Loucy (cell line): ENCODE measurements around the gene PTPA.

Experiments
- H2AFZ ChIP-seq: fragments of 200-600 bp; sonication (generic); 2 replicates; pipeline ENCODE4 v1.6.0; 2016; ENCODE audit warnings: antibody characterized with exemption, mild to moderate bottlenecking, low read length, moderate library complexity
- H3F3A ChIP-seq: fragments of 200-600 bp; 2 replicates; pipeline ENCODE4 v1.6.0; 2016; ENCODE audit warnings: antibody characterized with exemption, low read depth, mild to moderate bottlenecking
- H3K27me3 ChIP-seq: fragments of 200-600 bp; sonication (generic); 2 replicates; pipeline ENCODE4 v1.6.1; 2014; ENCODE audit warnings: low read length, mild to moderate bottlenecking; ENCODE audit not compliant: insufficient read depth, poor library complexity, severe bottlenecking
- H3K36me3 ChIP-seq: fragments of 200-600 bp; sonication (generic); 2 replicates; pipeline ENCODE4 v1.6.1; 2016; ENCODE audit warnings: low read length; ENCODE audit not compliant: insufficient read depth
- H3K4me1 ChIP-seq: fragments of 200-600 bp; sonication (generic); 2 replicates; pipeline ENCODE4 v1.5.1; 2014; ENCODE audit warnings: low read length, mild to moderate bottlenecking; ENCODE audit not compliant: insufficient read depth, poor library complexity, severe bottlenecking
- H3K4me2 ChIP-seq: fragments of 200-600 bp; sonication (generic); 2 replicates; pipeline ENCODE4 v1.6.0; 2014; ENCODE audit warnings: antibody characterized with exemption, low read length, low read depth, mild to moderate bottlenecking; ENCODE audit not compliant: poor library complexity, severe bottlenecking
- H3K4me3 ChIP-seq: fragments of 200-600 bp; sonication (generic); 2 replicates; pipeline ENCODE4 v1.5.1; 2014; ENCODE audit warnings: low read length, mild to moderate bottlenecking, mixed read lengths; ENCODE audit not compliant: poor library complexity, severe bottlenecking
- H3K79me2 ChIP-seq: fragments of 200-600 bp; sonication (generic); 2 replicates; pipeline ENCODE4 v1.6.1; 2014; ENCODE audit warnings: low read length; ENCODE audit not compliant: insufficient read depth
- H3K9ac ChIP-seq: fragments of 200-600 bp; sonication (generic); 2 replicates; pipeline ENCODE4 v1.6.0; 2014; ENCODE audit warnings: mild to moderate bottlenecking, low read depth, low read length, moderate library complexity; ENCODE audit not compliant: poor library complexity, severe bottlenecking
- H3K9me2 ChIP-seq: fragments of 200-600 bp; sonication (generic); replicated peaks from 2 replicates; pipeline ENCODE4 v1.6.1; 2016; ENCODE audit warnings: low read depth, low read length, mixed read lengths
- H3K9me3 ChIP-seq: fragments of 200-600 bp; sonication (generic); 2 replicates; pipeline ENCODE4 v1.6.1; 2014; ENCODE audit warnings: mild to moderate bottlenecking, antibody characterized with exemption, low read length, low read depth; ENCODE audit not compliant: insufficient read depth
- H4K20me1 ChIP-seq: fragments of 200-600 bp; sonication (generic); 2 replicates; pipeline ENCODE4 v1.6.0; 2014; ENCODE audit warnings: antibody characterized with exemption, low read length, mild to moderate bottlenecking; ENCODE audit not compliant: insufficient read depth, poor library complexity, severe bottlenecking
- CTCF ChIP-seq: fragments of 200-600 bp; sonication (generic); conservative IDR thresholded peaks from 2 replicates; pipeline ENCODE4 v1.5.1; 2014; ENCODE audit warnings: mild to moderate bottlenecking, antibody characterized with exemption, low read length
- EZH2phosphoT487 ChIP-seq: fragments of 200-600 bp; IDR thresholded peaks from 2 replicates; pipeline ENCODE4 v1.6.1; 2018; ENCODE audit warnings: antibody characterized with exemption, mild to moderate bottlenecking, moderate library complexity, borderline replicate concordance

The PTPA gene

GRCh38 chr9:129136446-129137035 lies 25.3 kb downstream of the PTPA start:
- H2AFZ ChIP-seq, result no peak overlapping the region
- H3K79me2 ChIP-seq, result peaks cover under 1% of the 10 kb centered on the region; the same call in 1 of the 2 replicates
- H3K9me3 ChIP-seq, result no peaks in the 10 kb centered on the region
- no peaks in the 10 kb centered on the region for H3K27me3 ChIP-seq
- no peaks in the 10 kb centered on the region for H4K20me1 ChIP-seq
- H3K4me1 ChIP-seq, result peaks cover 17% of the 10 kb centered on the region
- H3K4me3 ChIP-seq, result no peak overlapping the region
- no peak overlapping the region for H3K9ac ChIP-seq
- H3K4me2 ChIP-seq, result no peak overlapping the region
- H3K9me2 ChIP-seq, result no peaks in the 10 kb centered on the region
- TF ChIP-seq CTCF, result no peak
- no peak for TF ChIP-seq EZH2phosphoT487
- 0 out of 2 replicates have a peak, but pooled peaks cover 3% of the 10 kb centered on the region for H3F3A ChIP-seq
- H3K36me3 ChIP-seq, result peaks cover 24% of the 10 kb centered on the region; the same call in 1 of the 2 replicates

GRCh38 chr9:129137292-129138143 lies 26.3 kb downstream of the PTPA start:
- H3K9me2 ChIP-seq, result no peaks in the 10 kb centered on the region
- TF ChIP-seq CTCF, result no peak
- TF ChIP-seq EZH2phosphoT487, result no peak
- H3F3A ChIP-seq, result 0 out of 2 replicates have a peak, but pooled peaks cover 3% of the 10 kb centered on the region
- no peak overlapping the region for H3K4me3 ChIP-seq
- no peaks in the 10 kb centered on the region for H3K27me3 ChIP-seq
- no peaks in the 10 kb centered on the region for H4K20me1 ChIP-seq
- peaks cover 24% of the 10 kb centered on the region; the same call in 1 of the 2 replicates for H3K36me3 ChIP-seq
- H3K4me2 ChIP-seq, result no peak overlapping the region
- H3K9me3 ChIP-seq, result no peaks in the 10 kb centered on the region
- H2AFZ ChIP-seq, result no peak overlapping the region
- H3K9ac ChIP-seq, result no peak overlapping the region
- H3K4me1 ChIP-seq, result peaks cover 24% of the 10 kb centered on the region
- peaks cover 9% of the 10 kb centered on the region for H3K79me2 ChIP-seq

- H4K20me1 ChIP-seq, result no peaks in the 10 kb centered on the region
- 0 out of 2 replicates have a peak, but pooled peaks cover 3% of the 10 kb centered on the region for H3F3A ChIP-seq
- peaks cover 15% of the 10 kb centered on the region for H3K79me2 ChIP-seq
- no peak for TF ChIP-seq CTCF
- no peak for TF ChIP-seq EZH2phosphoT487
- H3K4me1 ChIP-seq, result peaks cover 29% of the 10 kb centered on the region
- H3K4me3 ChIP-seq, result no peak overlapping the region
- no peaks in the 10 kb centered on the region for H3K9me2 ChIP-seq
- peaks cover 24% of the 10 kb centered on the region; the same call in 1 of the 2 replicates for H3K36me3 ChIP-seq
- H3K4me2 ChIP-seq, result no peak overlapping the region
- no peak overlapping the region for H3K9ac ChIP-seq
- H3K27me3 ChIP-seq, result no peaks in the 10 kb centered on the region
- no peak overlapping the region for H2AFZ ChIP-seq
- H3K9me3 ChIP-seq, result no peaks in the 10 kb centered on the region
These were observed 26.9 kb downstream of the PTPA start for GRCh38 chr9:129138144-129138462.
